Hair follicular keratinocyte (primary cell): ENCODE measurements around the gene RASGRF1. TPM values are rescaled to one million over a fixed set of nuclear protein-coding genes. Genes with fewer than 3 reads are reported as not detected.

Source experiments
- total RNA-seq: library from RNA; depleted of rRNA; stranded (reverse); fragments of >200 nt; gene quantifications from 2 replicates; pipeline ENCODE4 v1.2.3, GENCODE V29; 2015

RASGRF1 gene, protein sequence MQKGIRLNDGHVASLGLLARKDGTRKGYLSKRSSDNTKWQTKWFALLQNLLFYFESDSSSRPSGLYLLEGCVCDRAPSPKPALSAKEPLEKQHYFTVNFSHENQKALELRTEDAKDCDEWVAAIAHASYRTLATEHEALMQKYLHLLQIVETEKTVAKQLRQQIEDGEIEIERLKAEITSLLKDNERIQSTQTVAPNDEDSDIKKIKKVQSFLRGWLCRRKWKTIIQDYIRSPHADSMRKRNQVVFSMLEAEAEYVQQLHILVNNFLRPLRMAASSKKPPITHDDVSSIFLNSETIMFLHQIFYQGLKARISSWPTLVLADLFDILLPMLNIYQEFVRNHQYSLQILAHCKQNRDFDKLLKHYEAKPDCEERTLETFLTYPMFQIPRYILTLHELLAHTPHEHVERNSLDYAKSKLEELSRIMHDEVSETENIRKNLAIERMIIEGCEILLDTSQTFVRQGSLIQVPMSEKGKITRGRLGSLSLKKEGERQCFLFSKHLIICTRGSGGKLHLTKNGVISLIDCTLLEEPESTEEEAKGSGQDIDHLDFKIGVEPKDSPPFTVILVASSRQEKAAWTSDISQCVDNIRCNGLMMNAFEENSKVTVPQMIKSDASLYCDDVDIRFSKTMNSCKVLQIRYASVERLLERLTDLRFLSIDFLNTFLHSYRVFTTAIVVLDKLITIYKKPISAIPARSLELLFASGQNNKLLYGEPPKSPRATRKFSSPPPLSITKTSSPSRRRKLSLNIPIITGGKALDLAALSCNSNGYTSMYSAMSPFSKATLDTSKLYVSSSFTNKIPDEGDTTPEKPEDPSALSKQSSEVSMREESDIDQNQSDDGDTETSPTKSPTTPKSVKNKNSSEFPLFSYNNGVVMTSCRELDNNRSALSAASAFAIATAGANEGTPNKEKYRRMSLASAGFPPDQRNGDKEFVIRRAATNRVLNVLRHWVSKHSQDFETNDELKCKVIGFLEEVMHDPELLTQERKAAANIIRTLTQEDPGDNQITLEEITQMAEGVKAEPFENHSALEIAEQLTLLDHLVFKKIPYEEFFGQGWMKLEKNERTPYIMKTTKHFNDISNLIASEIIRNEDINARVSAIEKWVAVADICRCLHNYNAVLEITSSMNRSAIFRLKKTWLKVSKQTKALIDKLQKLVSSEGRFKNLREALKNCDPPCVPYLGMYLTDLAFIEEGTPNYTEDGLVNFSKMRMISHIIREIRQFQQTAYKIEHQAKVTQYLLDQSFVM (N-terminal part only)
- total RNA-seq = not detected in 2 replicates

DNA sequence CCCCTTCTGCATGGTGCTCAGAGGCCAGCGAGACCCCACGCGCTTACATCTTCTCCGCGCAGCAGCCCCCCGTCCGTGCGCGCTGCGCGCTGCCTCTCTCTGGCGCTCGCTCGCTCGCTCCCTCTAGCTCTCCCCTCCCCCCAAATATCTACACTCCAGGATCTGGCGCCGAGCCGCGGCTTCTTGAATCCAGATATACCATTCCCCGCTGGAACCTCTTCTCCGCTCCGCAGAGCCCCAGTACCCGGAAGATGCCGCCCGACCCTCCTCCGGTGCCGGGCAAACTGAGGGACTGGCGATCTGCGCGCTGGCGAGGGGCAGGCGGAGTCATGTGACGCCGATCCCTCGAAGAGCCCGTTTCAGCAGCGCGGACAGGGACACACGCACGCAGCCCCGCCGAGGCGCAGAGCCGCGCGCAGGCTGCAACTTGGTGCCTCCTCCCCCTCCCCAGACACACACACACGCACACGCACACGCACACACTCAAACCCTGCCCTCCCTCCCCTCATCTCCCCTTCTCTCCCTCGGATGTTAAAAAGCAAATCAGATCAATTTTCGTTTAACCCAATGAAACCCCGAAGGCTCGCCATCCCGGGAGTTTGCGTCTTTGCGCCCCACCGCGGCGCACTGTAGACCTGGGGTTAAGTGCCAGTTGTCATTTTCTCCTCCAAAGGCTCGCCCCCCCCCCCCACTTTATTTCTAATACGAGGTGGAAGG, at the start of gene RASGRF1:
Gene RASGRF1 (minus strand): TSS at position 294 of the 717 bp plus-strand sequence. CDS start 282 bp downstream, at position 12.

DNA sequence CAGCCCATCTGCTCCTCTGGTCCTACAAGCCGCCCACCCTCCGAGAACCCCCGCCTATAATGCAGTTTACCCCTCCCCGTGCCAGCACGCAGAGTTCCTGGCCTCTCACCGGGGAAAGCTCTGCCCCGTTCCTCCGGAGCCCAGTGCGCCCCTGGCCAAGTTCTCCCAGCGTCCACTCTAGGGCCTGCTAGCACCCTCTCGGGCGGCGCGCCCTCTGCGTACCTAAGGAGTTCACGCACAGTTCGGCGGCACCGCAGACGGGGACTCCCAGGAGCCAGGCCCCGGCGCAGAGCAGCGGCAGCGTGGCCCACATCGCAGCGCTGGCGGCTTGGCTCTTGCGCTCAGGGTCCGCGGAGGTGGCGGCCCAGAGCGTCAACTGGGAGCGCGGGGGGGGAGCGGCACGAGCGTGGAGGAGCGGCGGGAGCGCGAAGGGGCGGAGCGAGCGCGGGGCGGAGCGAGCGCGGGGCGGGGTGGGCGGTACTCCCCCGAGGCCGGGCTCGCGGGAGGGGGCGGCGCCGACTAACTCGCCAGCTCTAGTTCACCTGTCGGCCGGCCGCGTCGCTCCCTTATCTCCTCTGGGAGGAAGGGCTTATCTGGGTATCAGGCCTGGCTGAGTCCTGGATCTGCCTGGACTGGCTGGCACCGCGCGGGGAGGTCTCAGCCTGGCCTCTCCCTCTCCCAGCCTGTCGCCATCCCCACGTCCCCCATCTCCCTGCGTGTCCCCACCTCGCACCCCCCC, 145.7 kb downstream of the RASGRF1 start, which contains the start of gene CTSH:
Gene CTSH (minus strand): TSS at position 378 of the 739 bp plus-strand sequence. CDS start 65 bp downstream, at position 313.

Other genes with a start within 250 kb of the RASGRF1 start
- gene MORF4L1, start 217.9 kb downstream of the RASGRF1 start, total RNA-seq = 181 and 259 TPM in 2 replicates
- gene CTSH, start 145.7 kb downstream of the RASGRF1 start, total RNA-seq = 3.5 and 4.3 TPM in 2 replicates
- not detected in 2 replicates for gene ANKRD34C, start 191.9 kb upstream of the RASGRF1 start, total RNA-seq
- 152 and 162 TPM in 2 replicates for gene TMED3, start 220.3 kb upstream of the RASGRF1 start, total RNA-seq